HepG2 (cell line): ENCODE measurements around the gene NENF. TPM values are rescaled to one million over a fixed set of nuclear protein-coding genes. Genes with fewer than 3 reads are reported as not detected.

Source experiments
- AGO1 ChIP-seq: fragments of 200-400 bp; formaldehyde crosslinking; IDR thresholded peaks from 2 replicates; pipeline ENCODE4 v1.6.1; 2017; ENCODE audit warnings: mild to moderate bottlenecking, low read depth, low read length, moderate library complexity; ENCODE audit not compliant: poor library complexity, severe bottlenecking
- ATF1 ChIP-seq: IDR thresholded peaks from 2 replicates; pipeline ENCODE4 v1.6.1; 2016; ENCODE audit warnings: mild to moderate bottlenecking, control low read depth
- CENPX ChIP-seq: sonication (generic); formaldehyde crosslinking; IDR thresholded peaks from 2 replicates; pipeline ENCODE4 v1.9.0; 2021; ENCODE audit warnings: mild to moderate bottlenecking, missing genetic modification reagents, moderate library complexity
- HDAC6 ChIP-seq: fragments of 200-600 bp; sonication (generic); IDR thresholded peaks from 2 replicates; pipeline ENCODE4 v1.7.0; 2017; ENCODE audit warnings: mild to moderate bottlenecking, antibody characterized with exemption, low read length, low read depth
- NKX3-1 ChIP-seq: sonication (generic); formaldehyde crosslinking; IDR thresholded peaks from 2 replicates; pipeline ENCODE4 v1.5.0; 2020; ENCODE audit warnings: missing genetic modification reagents
- YEATS4 ChIP-seq: sonication (generic); formaldehyde crosslinking; IDR thresholded peaks from 2 replicates; pipeline ENCODE4 v1.4.0; 2020; ENCODE audit warnings: missing genetic modification reagents, borderline replicate concordance
- ZNF644 ChIP-seq: IDR thresholded peaks from 2 replicates; pipeline ENCODE4 v1.6.1; 2016; ENCODE audit warnings: low read depth
- polyA plus RNA-seq, 8 experiments: library from polyadenylated mRNA; depleted of rRNA in 3 of 8; stranded (reverse) in 7 of 8; unstranded in 1 of 8; fragments of >200 nt; fragmentation: Illumina TruSeq in 4 of 8; extraction: Trizol in 4 of 8; gene quantifications; 2 replicates each; pipeline versions ENCODE4 v1.2.1 to v1.2.3, GENCODE V29; 2011 to 2016; ENCODE audit warnings: low read depth in 4 of 8, missing spikeins in 1 of 8, mixed read lengths in 1 of 8; ENCODE audit not compliant: insufficient read depth in 1 of 8
- total RNA-seq, 5 experiments: library from RNA; depleted of rRNA; stranded (reverse); fragments of >200 nt; fragmentation: Illumina TruSeq; extraction: Trizol; gene quantifications; 2 replicates each; pipeline ENCODE4 v1.2.3, GENCODE V29; 2016; ENCODE audit warnings: low read depth in 1 of 5
- TF ChIP-seq, protein P1 (sequence below): sonication (generic); formaldehyde crosslinking; IDR thresholded peaks from 2 replicates; pipeline ENCODE4 v1.9.0; 2022; ENCODE audit warnings: missing genetic modification reagents, mild to moderate bottlenecking, borderline replicate concordance
- TF ChIP-seq, protein P2 (sequence below): sonication (generic); formaldehyde crosslinking; conservative IDR thresholded peaks from 2 replicates; pipeline ENCODE4 v1.8.1; 2023; ENCODE audit warnings: missing genetic modification reagents
- TF ChIP-seq, protein P3 (sequence below): sonication (generic); formaldehyde crosslinking; IDR thresholded peaks from 2 replicates; pipeline ENCODE4 v1.5.1; 2020; ENCODE audit warnings: mild to moderate bottlenecking, missing genetic modification reagents
- TF ChIP-seq, protein P4 (sequence below): IDR thresholded peaks from 2 replicates; pipeline ENCODE4 v1.6.1; 2016; ENCODE audit warnings: control low read depth
- TF ChIP-seq, protein P5 (sequence below): sonication (generic); formaldehyde crosslinking; IDR thresholded peaks from 2 replicates; pipeline ENCODE4 v1.8.1; 2023; ENCODE audit warnings: missing genetic modification reagents, inconsistent platforms, borderline replicate concordance
- TF ChIP-seq, protein P6 (sequence below): sonication (generic); formaldehyde crosslinking; IDR thresholded peaks from 2 replicates; pipeline ENCODE4 v1.4.0; 2020; ENCODE audit warnings: missing genetic modification reagents

Gene NENF
- total and polyA plus RNA-seq, 2 of the 13 experiments (the other 11 are each of a cell fraction or from before 2014, with no cell fraction given) = 31.7 to 40.4 TPM

DNA sequence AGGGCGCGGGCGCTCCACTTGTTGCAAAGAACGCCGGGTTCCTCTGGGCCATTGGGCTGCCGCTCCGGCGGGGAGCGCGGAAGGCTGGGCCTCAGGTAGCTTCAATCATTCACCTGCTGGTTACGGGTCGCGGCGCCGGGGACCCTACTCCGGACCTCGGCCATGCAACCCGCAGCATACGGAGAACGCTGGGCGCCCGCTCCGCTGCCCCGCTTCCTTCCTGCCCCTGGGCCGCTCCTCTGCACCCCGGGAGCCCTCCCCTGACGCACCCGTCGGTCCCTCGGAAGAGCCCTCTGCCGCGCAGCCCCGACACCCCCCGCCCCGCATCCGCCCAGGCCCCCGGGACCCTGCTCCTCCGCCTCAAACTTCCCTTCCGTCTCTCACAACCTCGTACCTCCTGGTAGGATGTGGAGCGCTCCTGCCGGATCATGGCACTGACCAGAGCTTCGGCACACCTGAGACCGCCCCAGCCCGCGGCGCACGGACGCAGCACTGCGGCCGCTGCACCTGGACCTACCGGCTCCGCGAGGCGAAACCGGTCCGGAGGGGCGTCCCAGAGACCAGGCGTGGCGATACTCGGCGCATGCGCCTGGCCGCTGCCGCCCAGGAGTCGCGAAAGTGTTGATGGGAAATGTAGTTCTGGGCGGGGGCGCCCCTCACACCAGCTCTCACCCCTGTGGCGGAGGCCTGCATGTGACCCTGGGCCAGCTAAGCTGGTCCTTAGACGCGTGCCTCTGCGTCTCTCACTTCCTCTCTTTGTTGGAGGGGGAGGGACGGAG lies 18.2 kb upstream of the NENF start, which contains the start of gene PACC1 (continued):
- TF ChIP-seq, protein P1, sequence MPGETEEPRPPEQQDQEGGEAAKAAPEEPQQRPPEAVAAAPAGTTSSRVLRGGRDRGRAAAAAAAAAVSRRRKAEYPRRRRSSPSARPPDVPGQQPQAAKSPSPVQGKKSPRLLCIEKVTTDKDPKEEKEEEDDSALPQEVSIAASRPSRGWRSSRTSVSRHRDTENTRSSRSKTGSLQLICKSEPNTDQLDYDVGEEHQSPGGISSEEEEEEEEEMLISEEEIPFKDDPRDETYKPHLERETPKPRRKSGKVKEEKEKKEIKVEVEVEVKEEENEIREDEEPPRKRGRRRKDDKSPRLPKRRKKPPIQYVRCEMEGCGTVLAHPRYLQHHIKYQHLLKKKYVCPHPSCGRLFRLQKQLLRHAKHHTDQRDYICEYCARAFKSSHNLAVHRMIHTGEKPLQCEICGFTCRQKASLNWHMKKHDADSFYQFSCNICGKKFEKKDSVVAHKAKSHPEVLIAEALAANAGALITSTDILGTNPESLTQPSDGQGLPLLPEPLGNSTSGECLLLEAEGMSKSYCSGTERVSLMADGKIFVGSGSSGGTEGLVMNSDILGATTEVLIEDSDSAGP (CRISPR knock-in tag) = peak; percentile 58
- TF ChIP-seq, protein P2, sequence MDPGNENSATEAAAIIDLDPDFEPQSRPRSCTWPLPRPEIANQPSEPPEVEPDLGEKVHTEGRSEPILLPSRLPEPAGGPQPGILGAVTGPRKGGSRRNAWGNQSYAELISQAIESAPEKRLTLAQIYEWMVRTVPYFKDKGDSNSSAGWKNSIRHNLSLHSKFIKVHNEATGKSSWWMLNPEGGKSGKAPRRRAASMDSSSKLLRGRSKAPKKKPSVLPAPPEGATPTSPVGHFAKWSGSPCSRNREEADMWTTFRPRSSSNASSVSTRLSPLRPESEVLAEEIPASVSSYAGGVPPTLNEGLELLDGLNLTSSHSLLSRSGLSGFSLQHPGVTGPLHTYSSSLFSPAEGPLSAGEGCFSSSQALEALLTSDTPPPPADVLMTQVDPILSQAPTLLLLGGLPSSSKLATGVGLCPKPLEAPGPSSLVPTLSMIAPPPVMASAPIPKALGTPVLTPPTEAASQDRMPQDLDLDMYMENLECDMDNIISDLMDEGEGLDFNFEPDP = 0 out of 2 replicates have a peak, but pooled peaks have one; percentile 4
- TF ChIP-seq AGO1 (no peak), NKX3-1 (CRISPR knock-in tag) (no peak), ZNF644 (CRISPR knock-in tag) (no peak), YEATS4 (no peak), CENPX (no peak), ATF1 (CRISPR knock-in tag) (no peak), HDAC6 (no peak)
- TF ChIP-seq, protein P3, sequence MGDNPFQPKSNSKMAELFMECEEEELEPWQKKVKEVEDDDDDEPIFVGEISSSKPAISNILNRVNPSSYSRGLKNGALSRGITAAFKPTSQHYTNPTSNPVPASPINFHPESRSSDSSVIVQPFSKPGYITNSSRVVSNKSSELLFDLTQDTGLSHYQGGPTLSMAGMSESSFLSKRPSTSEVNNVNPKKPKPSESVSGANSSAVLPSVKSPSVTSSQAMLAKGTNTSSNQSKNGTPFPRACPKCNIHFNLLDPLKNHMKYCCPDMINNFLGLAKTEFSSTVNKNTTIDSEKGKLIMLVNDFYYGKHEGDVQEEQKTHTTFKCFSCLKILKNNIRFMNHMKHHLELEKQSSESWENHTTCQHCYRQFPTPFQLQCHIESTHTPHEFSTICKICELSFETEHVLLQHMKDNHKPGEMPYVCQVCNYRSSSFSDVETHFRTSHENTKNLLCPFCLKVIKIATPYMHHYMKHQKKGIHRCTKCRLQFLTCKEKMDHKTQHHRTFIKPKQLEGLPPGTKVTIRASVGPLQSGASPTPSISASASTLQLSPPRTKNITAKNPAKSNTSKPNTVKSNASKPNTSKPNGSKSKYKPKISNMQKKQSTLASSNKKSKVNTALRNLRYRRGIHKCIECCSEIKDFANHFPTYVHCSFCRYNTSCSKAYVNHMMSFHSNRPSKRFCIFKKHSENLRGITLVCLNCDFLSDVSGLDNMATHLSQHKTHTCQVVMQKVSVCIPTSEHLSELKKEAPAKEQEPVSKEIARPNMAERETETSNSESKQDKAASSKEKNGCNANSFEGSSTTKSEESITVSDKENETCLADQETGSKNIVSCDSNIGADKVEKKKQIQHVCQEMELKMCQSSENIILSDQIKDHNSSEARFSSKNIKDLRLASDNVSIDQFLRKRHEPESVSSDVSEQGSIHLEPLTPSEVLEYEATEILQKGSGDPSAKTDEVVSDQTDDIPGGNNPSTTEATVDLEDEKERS (CRISPR knock-in tag) = no peak; the same call in 1 of the 2 replicates
- TF ChIP-seq, protein P4, sequence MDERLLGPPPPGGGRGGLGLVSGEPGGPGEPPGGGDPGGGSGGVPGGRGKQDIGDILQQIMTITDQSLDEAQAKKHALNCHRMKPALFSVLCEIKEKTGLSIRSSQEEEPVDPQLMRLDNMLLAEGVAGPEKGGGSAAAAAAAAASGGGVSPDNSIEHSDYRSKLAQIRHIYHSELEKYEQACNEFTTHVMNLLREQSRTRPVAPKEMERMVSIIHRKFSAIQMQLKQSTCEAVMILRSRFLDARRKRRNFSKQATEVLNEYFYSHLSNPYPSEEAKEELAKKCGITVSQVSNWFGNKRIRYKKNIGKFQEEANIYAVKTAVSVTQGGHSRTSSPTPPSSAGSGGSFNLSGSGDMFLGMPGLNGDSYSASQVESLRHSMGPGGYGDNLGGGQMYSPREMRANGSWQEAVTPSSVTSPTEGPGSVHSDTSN = no peak
- TF ChIP-seq, protein P5, sequence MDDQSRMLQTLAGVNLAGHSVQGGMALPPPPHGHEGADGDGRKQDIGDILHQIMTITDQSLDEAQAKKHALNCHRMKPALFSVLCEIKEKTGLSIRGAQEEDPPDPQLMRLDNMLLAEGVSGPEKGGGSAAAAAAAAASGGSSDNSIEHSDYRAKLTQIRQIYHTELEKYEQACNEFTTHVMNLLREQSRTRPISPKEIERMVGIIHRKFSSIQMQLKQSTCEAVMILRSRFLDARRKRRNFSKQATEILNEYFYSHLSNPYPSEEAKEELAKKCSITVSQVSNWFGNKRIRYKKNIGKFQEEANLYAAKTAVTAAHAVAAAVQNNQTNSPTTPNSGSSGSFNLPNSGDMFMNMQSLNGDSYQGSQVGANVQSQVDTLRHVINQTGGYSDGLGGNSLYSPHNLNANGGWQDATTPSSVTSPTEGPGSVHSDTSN (CRISPR knock-in tag) = no peak
- TF ChIP-seq, protein P6, sequence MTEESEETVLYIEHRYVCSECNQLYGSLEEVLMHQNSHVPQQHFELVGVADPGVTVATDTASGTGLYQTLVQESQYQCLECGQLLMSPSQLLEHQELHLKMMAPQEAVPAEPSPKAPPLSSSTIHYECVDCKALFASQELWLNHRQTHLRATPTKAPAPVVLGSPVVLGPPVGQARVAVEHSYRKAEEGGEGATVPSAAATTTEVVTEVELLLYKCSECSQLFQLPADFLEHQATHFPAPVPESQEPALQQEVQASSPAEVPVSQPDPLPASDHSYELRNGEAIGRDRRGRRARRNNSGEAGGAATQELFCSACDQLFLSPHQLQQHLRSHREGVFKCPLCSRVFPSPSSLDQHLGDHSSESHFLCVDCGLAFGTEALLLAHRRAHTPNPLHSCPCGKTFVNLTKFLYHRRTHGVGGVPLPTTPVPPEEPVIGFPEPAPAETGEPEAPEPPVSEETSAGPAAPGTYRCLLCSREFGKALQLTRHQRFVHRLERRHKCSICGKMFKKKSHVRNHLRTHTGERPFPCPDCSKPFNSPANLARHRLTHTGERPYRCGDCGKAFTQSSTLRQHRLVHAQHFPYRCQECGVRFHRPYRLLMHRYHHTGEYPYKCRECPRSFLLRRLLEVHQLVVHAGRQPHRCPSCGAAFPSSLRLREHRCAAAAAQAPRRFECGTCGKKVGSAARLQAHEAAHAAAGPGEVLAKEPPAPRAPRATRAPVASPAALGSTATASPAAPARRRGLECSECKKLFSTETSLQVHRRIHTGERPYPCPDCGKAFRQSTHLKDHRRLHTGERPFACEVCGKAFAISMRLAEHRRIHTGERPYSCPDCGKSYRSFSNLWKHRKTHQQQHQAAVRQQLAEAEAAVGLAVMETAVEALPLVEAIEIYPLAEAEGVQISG (CRISPR knock-in tag) = peak; percentile 70
